Left lung (tissue), 10 donors: ENCODE data around the gene MSH2. TPM values are rescaled to one million over a fixed set of nuclear protein-coding genes. Genes with fewer than 3 reads are reported as not detected.

Source experiments
- ATAC-seq: fragments of 200-7000 bp; cut with Tn5 transposase; one replicate; pipeline ENCODE4 v1.9.1; 2020; ENCODE audit warnings: moderate library complexity
- DNase-seq, 4 donors: peaks; one replicate each; pipeline ENCODE4 v3.0.0-alpha.2; 2013 to 2020
- H3K27ac ChIP-seq, 2 donors: fragments of 200-600 bp; sonication (generic) in 1 of 2; one replicate each; pipeline versions ENCODE4 v1.5.0 to v1.8.0; 2020 to 2021
- H3K27me3 ChIP-seq, 2 donors: fragments of 200-600 bp; sonication (generic) in 1 of 2; one replicate each; pipeline versions ENCODE4 v1.5.0 to v1.8.0; 2020 to 2021
- H3K36me3 ChIP-seq, 2 donors: fragments of 200-600 bp; sonication (generic) in 1 of 2; one replicate each; pipeline versions ENCODE4 v1.5.0 to v1.8.0; 2020 to 2021
- H3K4me1 ChIP-seq, 2 donors: fragments of 200-600 bp; one replicate each; pipeline ENCODE4 v1.8.0; 2021
- H3K4me3 ChIP-seq, 2 donors: fragments of 200-600 bp; sonication (generic) in 1 of 2; one replicate each; pipeline versions ENCODE4 v1.5.0 to v1.8.0; 2020 to 2021; ENCODE audit warnings: mild to moderate bottlenecking in 1 of 2
- H3K9me3 ChIP-seq, 2 donors: fragments of 200-600 bp; sonication (generic) in 1 of 2; one replicate each; pipeline versions ENCODE4 v1.5.0 to v1.8.0; 2020 to 2021
- intact Hi-C, 2 donors: fragments of 100-400 bp; cut with DNase I; formaldehyde crosslinking; loops; one replicate each; pipeline versions ENCODE4 v1.11.2 to v1.14.2; 2022
- polyA plus RNA-seq, 6 donors: library from polyadenylated mRNA; unstranded; fragments of 120-200 nt; gene quantifications; one replicate each; pipeline ENCODE4 v1.2.1, GENCODE V29; 2013; ENCODE audit not compliant: insufficient read length in 6 of 6
- total RNA-seq, 2 donors: library from RNA; stranded (reverse); fragmentation: NEBNext Ultra II Directional; extraction: Animal tissue kit (Norgen Biotek cat#: 25700); gene quantifications; one replicate each; pipeline ENCODE4 v1.2.1, GENCODE V29; 2021
- TF ChIP-seq, protein P1 (sequence below), 2 donors: fragments of 200-600 bp; sonication (generic) in 1 of 2; IDR thresholded peaks; one replicate each; pipeline versions ENCODE4 v1.5.0 to v1.8.0; 2021; ENCODE audit warnings: antibody characterized with exemption in 2 of 2
- donor health status: DM: no; HTN: yes; CAD: no.
- donor health status: DM: no; HTN: no; CAD: no.

The MSH2 gene
- total and polyA plus RNA-seq, 8 donors, result 16.2 to 70.4 (median 58.8) TPM

DNA sequence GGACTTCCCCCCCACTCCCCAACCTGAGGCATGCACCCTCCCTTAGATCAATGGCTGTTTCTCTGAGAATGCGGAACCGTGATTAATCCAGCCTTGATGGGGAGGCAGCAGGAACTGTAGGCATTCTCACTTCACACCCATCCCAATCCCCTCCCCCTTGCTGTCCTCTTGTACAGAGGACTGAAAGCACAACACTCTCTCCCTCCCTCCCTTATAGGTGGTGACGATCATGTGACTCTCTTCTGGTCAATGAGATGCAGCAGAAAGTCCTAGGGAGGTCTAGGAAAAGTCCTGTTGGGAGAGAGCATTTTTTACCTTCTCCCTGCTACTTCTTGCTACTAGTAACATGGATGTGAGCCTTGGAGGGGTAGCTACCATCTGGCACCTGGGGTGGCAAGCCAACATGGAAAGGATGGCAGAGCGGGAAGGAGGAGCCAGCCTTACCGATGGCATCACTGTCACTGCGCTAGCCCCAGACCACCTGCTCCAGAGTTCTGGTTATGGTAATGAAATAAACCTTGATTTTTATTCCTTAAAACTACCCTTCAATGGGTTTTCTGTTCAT lies 106.9 kb downstream of the MSH2 start:
- DNase-seq (no peak), ATAC-seq (no peak)
- H3K27ac ChIP-seq, result no peak overlapping the region
- H3K4me1 ChIP-seq, result no peaks in the 10 kb centered on the region
- intact Hi-C loops, result no loop called here
- TF ChIP-seq, protein P1, sequence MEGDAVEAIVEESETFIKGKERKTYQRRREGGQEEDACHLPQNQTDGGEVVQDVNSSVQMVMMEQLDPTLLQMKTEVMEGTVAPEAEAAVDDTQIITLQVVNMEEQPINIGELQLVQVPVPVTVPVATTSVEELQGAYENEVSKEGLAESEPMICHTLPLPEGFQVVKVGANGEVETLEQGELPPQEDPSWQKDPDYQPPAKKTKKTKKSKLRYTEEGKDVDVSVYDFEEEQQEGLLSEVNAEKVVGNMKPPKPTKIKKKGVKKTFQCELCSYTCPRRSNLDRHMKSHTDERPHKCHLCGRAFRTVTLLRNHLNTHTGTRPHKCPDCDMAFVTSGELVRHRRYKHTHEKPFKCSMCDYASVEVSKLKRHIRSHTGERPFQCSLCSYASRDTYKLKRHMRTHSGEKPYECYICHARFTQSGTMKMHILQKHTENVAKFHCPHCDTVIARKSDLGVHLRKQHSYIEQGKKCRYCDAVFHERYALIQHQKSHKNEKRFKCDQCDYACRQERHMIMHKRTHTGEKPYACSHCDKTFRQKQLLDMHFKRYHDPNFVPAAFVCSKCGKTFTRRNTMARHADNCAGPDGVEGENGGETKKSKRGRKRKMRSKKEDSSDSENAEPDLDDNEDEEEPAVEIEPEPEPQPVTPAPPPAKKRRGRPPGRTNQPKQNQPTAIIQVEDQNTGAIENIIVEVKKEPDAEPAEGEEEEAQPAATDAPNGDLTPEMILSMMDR (IDR thresholded peaks at IDR 0.05), result no peak
- H3K36me3 ChIP-seq, result no peaks in the 10 kb centered on the region
- H3K27me3 ChIP-seq, result no peaks in the 10 kb centered on the region
- H3K9me3 ChIP-seq, result peaks cover 0 to 3% of the 10 kb centered on the region in 2 donors
- no peak overlapping the region for H3K4me3 ChIP-seq

DNA sequence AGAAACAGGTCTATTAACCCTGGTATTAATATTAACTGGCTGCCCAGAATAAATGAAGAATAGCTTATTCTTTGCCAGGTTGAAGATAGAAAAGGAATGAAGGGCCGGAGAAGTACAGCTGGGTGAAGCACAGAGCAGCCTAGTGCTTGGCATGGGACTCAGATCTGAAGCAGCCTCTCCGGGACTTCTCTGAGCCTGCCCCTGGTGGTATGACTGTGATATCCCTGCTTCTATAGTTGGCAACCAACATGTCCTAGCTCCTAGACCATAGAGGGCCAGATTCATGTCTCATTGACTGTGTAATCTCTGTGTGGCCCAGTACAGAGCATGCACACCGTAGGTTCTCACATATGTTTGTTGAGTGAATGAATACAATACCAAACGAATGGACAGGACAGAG lies 107.8 kb downstream of the MSH2 start:
- no peak overlapping the region for H3K27ac ChIP-seq
- no peaks in the 10 kb centered on the region for H3K36me3 ChIP-seq
- no peaks in the 10 kb centered on the region for H3K4me1 ChIP-seq
- no peak overlapping the region for H3K4me3 ChIP-seq
- TF ChIP-seq, protein P1 (IDR thresholded peaks at IDR 0.05), result no peak
- H3K27me3 ChIP-seq, result no peaks in the 10 kb centered on the region
- ATAC-seq (no peak), DNase-seq (no peak)
- no peaks in the 10 kb centered on the region for H3K9me3 ChIP-seq
- intact Hi-C loops, result no loop called here

DNA sequence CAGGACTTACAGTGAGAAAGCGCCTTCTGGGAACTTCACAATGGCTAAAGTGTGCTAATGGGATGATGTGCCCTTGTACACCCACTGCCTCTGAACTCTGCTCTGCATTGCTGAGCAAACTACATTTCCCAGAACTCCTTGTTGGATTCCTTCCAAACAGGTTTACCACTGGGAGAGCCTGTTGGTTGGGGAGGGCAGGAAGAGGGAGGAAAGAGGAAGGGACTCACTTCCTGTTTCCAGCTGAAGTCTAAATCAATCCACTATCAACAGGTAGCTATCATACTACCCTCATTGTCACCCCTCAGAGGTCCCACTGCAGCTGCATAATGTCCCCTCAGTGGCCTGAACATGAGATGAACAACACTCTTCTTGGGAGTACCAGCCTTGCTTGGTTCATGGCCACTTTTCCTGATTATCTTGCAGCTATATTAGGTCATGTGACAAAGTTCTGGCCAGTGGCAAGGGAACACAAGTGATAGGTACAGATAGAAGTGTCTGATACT lies 109.7 kb downstream of the MSH2 start:
- no peaks in the 10 kb centered on the region for H3K36me3 ChIP-seq
- intact Hi-C loops, result no loop called here
- H3K27me3 ChIP-seq, result no peaks in the 10 kb centered on the region
- no peaks in the 10 kb centered on the region for H3K4me1 ChIP-seq
- no peak overlapping the region for H3K27ac ChIP-seq
- ATAC-seq (no peak), DNase-seq (no peak)
- no peak overlapping the region for H3K4me3 ChIP-seq
- TF ChIP-seq, protein P1 (IDR thresholded peaks at IDR 0.05), result no peak
- H3K9me3 ChIP-seq, result no peaks in the 10 kb centered on the region

DNA sequence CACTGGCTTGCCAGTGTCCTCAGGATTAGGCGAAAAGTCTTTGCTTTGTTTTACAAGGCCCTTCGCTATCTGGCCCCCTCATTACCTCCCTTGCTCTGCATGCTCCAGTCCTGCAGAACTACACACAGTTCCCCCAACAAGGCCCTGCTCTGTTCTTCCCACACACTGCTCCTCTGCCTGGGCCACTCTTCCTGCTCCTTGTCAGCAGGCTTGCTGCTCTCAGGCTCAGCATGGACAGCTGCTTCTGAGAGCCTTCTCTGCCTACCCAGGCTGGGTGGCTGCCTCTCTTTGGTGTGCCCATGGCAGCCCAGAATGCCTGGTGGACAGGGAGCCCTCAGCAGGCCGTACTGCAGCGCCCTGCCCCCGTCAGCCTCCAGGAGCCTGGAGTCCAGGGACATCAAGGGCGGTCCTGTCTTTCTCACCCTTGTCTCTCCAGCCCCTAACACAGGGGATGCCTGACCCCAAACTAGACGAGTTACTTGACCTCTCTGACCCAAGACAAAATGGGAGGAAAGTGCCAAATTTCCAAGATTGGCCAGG lies 111.1 kb downstream of the MSH2 start:
- DNase-seq (peak in 1 of 4 donors; percentile 37), ATAC-seq (no peak)
- Histone ChIP-seq H3K27me3 (peaks cover 0 to 3% of the 10 kb centered on the region in 2 donors), H3K4me1 (no peaks in the 10 kb centered on the region), H3K4me3 (no peak overlapping the region), H3K27ac (no peak overlapping the region), H3K9me3 (no peaks in the 10 kb centered on the region), H3K36me3 (no peaks in the 10 kb centered on the region)
- TF ChIP-seq, protein P1 (IDR thresholded peaks at IDR 0.05), result no peak
- intact Hi-C loops, result no loop called here

DNA sequence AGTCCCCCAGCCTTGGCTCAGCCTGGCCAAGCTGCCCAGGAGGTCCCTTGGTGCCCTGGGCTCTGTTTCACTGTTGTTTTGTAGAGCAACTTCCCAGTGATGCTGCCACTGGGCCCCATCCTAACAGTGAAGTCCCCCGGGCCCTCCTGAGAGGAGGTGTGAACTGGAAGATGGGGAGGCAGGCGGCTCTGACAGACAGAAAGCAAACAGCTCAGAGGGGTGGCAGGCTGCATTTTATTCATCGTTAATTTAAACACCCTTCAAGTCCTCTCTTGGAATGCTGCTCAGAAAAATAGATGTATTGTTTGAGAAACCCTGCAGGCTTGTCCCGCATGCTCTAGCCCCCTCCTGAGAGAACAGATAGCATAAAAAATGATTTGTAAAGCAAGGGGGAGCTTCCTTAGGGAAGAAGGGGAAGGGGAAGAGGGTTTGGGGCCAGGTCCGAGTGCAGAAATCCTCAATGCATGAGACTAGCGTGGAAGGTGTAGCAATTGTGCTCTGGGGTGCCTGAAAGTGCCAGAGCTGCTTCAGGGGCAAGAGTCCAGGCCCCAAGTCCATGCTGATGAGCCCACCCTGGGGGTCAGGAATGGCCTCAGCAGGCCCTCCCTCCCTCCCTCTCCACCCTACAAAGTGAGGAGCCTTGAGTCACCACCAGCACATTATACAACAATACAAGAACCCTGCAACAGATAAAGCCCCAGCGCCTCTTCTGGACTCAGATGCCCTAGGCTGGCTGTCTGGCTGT lies 113.6 kb downstream of the MSH2 start:
- intact Hi-C loops, result no loop called here
- TF ChIP-seq, protein P1 (IDR thresholded peaks at IDR 0.05), result no peak
- DNase-seq (no peak), ATAC-seq (no peak)
- Histone ChIP-seq H3K36me3 (no peaks in the 10 kb centered on the region), H3K4me3 (no peak overlapping the region), H3K27me3 (peaks cover 7 to 28% of the 10 kb centered on the region in 2 donors), H3K4me1 (peaks cover 6 to 15% of the 10 kb centered on the region in 2 donors), H3K27ac (no peak overlapping the region), H3K9me3 (no peaks in the 10 kb centered on the region)
